IMR-90 (cell line): ENCODE results near the gene ATP5PB. TPM values are rescaled to one million over a fixed set of nuclear protein-coding genes. Genes with fewer than 3 reads are reported as not detected.

Source experiments
- ATAC-seq: fragments of 200-7000 bp; cut with Tn5 transposase; 2 replicates; pipeline ENCODE4 v1.9.1; 2020; ENCODE audit warnings: low read depth, mild to moderate bottlenecking, moderate library complexity
- BruUV-seq: library from RNA; stranded (reverse); fragments of 400-500 nt; replicated peaks from 2 replicates; lab custom pipeline; 2021; lab: Mats Ljungman, UMichigan
- CTCF ChIA-PET: fragments of 300-600 bp; formaldehyde crosslinking; extraction: SDS; loops from one replicate; lab custom pipeline; 2021; ENCODE audit warnings: antibody characterized with exemption; lab: Yijun Ruan, JAX
- POLR2A ChIA-PET: fragments of 300-600 bp; sonication (Branson Sonifier 250); formaldehyde crosslinking; loops from one replicate; lab custom pipeline; 2022; ENCODE audit warnings: antibody characterized with exemption; ENCODE audit not compliant: unreplicated experiment; lab: Charles Lee
- DNase-seq: peaks from one replicate; pipeline ENCODE4 v3.0.0; 2013
- H2AFZ ChIP-seq: replicated peaks from 2 replicates; pipeline ENCODE3; 2013; ENCODE audit warnings: low read length, mild to moderate bottlenecking; ENCODE audit not compliant: poor library complexity
- H2AK5ac ChIP-seq: 2 replicates; pipeline ENCODE4 v1.6.1; 2013; ENCODE audit warnings: low read depth, low read length, inconsistent platforms
- H2AK9ac ChIP-seq: replicated peaks from 2 replicates; pipeline ENCODE3; 2013; ENCODE audit warnings: mild to moderate bottlenecking, low read depth, low read length, moderate library complexity; ENCODE audit not compliant: poor library complexity
- H2BK120ac ChIP-seq: 2 replicates; pipeline ENCODE4 v1.6.1; 2013; ENCODE audit warnings: low read depth, low read length, inconsistent platforms
- H2BK15ac ChIP-seq: 3 replicates; pipeline ENCODE4 v1.6.1; 2013; ENCODE audit warnings: low read depth, low read length, inconsistent platforms
- H2BK20ac ChIP-seq: 2 replicates; pipeline ENCODE4 v1.6.1; 2013; ENCODE audit warnings: low read depth, mild to moderate bottlenecking, inconsistent platforms, low read length, moderate library complexity
- H2BK5ac ChIP-seq: 2 replicates; pipeline ENCODE4 v1.6.1; 2013; ENCODE audit warnings: mild to moderate bottlenecking, low read depth, low read length, inconsistent platforms; ENCODE audit not compliant: poor library complexity, severe bottlenecking
- H3K14ac ChIP-seq: replicated peaks from 2 replicates; pipeline ENCODE4 v1.6.1; 2013; ENCODE audit warnings: low read depth, low read length, inconsistent platforms
- H3K18ac ChIP-seq: 2 replicates; pipeline ENCODE4 v1.6.1; 2013; ENCODE audit warnings: low read depth, low read length, control low read depth
- H3K23ac ChIP-seq: 2 replicates; pipeline ENCODE4 v1.6.1; 2013; ENCODE audit warnings: low read depth, low read length, inconsistent platforms
- H3K27ac ChIP-seq: 2 replicates; pipeline ENCODE4 v1.5.1; 2013; ENCODE audit warnings: mild to moderate bottlenecking, control low read depth, low read length; ENCODE audit not compliant: insufficient read depth
- H3K27me3 ChIP-seq: 2 replicates; pipeline ENCODE4 v1.6.1; 2013; ENCODE audit warnings: low read length; ENCODE audit not compliant: control insufficient read depth, insufficient read depth
- H3K36me3 ChIP-seq: 2 replicates; pipeline ENCODE4 v1.6.1; 2013; ENCODE audit warnings: low read length, mixed read lengths; ENCODE audit not compliant: control insufficient read depth, insufficient read depth
- H3K4ac ChIP-seq: 2 replicates; pipeline ENCODE4 v1.6.1; 2013; ENCODE audit warnings: low read depth, low read length, inconsistent platforms
- H3K4me1 ChIP-seq: 2 replicates; pipeline ENCODE4 v1.6.1; 2013; ENCODE audit warnings: low read length, mixed read lengths; ENCODE audit not compliant: control insufficient read depth, insufficient read depth
- H3K4me2 ChIP-seq: 2 replicates; pipeline ENCODE4 v1.6.1; 2013; ENCODE audit warnings: low read depth, mild to moderate bottlenecking, control low read depth, low read length, moderate library complexity
- H3K4me3 ChIP-seq: 2 replicates; pipeline ENCODE4 v1.5.1; 2013; ENCODE audit warnings: low read depth, mild to moderate bottlenecking, control low read depth, low read length, moderate library complexity; ENCODE audit not compliant: insufficient read depth
- H3K56ac ChIP-seq: 2 replicates; pipeline ENCODE4 v1.6.1; 2013; ENCODE audit warnings: low read length, inconsistent platforms; ENCODE audit not compliant: insufficient read depth; ENCODE audit errors: extremely low read depth
- H3K79me1 ChIP-seq, 2 experiments: 2 replicates each; pipeline ENCODE4 v1.6.1; 2013; ENCODE audit warnings: low read length in 2 of 2, inconsistent platforms in 1 of 2, low read depth in 1 of 2
- H3K9ac ChIP-seq: 2 replicates; pipeline ENCODE4 v1.6.1; 2013; ENCODE audit warnings: low read depth, low read length, control low read depth
- H3K9me1 ChIP-seq: 2 replicates; pipeline ENCODE4 v1.6.1; 2013; ENCODE audit warnings: low read length, inconsistent platforms; ENCODE audit not compliant: insufficient read depth
- H3K9me3 ChIP-seq: 2 replicates; pipeline ENCODE4 v1.6.1; 2013; ENCODE audit warnings: low read length; ENCODE audit not compliant: control insufficient read depth, insufficient read depth
- H4K20me1 ChIP-seq: 2 replicates; pipeline ENCODE4 v1.6.1; 2013; ENCODE audit warnings: low read length, inconsistent platforms; ENCODE audit not compliant: insufficient read depth
- H4K5ac ChIP-seq: 2 replicates; pipeline ENCODE4 v1.6.1; 2013; ENCODE audit warnings: mild to moderate bottlenecking, low read depth, low read length, control low read depth
- H4K8ac ChIP-seq, 2 experiments: 2 replicates each; pipeline ENCODE4 v1.6.1; 2013; ENCODE audit warnings: low read depth in 2 of 2, low read length in 2 of 2, control low read depth in 1 of 2, inconsistent platforms in 1 of 2
- H4K91ac ChIP-seq: 2 replicates; pipeline ENCODE4 v1.6.1; 2013; ENCODE audit warnings: low read depth, low read length, inconsistent platforms; ENCODE audit not compliant: insufficient read depth
- RAD21 ChIP-seq: IDR thresholded peaks from 2 replicates; pipeline ENCODE4 v1.6.1; 2012; ENCODE audit warnings: low read length, improper control_type of control experiment
- RCOR1 ChIP-seq: IDR thresholded peaks from 2 replicates; pipeline ENCODE4 v1.6.1; 2012; ENCODE audit warnings: mild to moderate bottlenecking, low read length, improper control_type of control experiment; ENCODE audit not compliant: insufficient replicate concordance
- WGBS, 2 experiments: methylation state at CpG; one replicate each; pipeline versions ENCODE4 v1.1.5 to v1.1.7; 2013; ENCODE audit warnings: missing lambda C conversion rate in 2 of 2; ENCODE audit not compliant: insufficient read length in 1 of 2; ENCODE audit errors: extremely low coverage in 2 of 2; 5-methylcytosine and 5-hydroxymethylcytosine counted together
- dilution Hi-C: fragments of 300-500 bp; cut with HindIII; formaldehyde crosslinking; loops from one replicate; pipeline ENCODE4 v1.14.3; 2018; ENCODE audit warnings: low sequenced_read_pairs; ENCODE audit not compliant: unreplicated experiment
- in situ Hi-C: fragments of 300-500 bp; cut with MboI; formaldehyde crosslinking; loops from 3 replicates; pipeline ENCODE4 v1.14.3; 2019; ENCODE audit warnings: low sequenced_read_pairs, inconsistent platforms, mixed read lengths
- intact Hi-C: fragments of 100-400 bp; cut with micrococcal nuclease; formaldehyde crosslinking; loops from 2 replicates; pipeline ENCODE4 v1.10.0; 2022
- polyA plus RNA-seq, 3 experiments: library from polyadenylated mRNA; depleted of rRNA; stranded (reverse); fragments of >200 nt; gene quantifications; 2 replicates each; pipeline ENCODE4 v1.2.3, GENCODE V29; 2012; ENCODE audit warnings: low replicate concordance in 1 of 3
- total RNA-seq: library from RNA; depleted of rRNA; stranded (reverse); fragments of >200 nt; gene quantifications from 2 replicates; pipeline ENCODE4 v1.2.3, GENCODE V29; 2012

Gene ATP5PB
- total and polyA plus RNA-seq, 2 of the 4 experiments (the other 2 are of a cell fraction): 234 to 301 TPM

GRCh38 chr1:111501645-111502044 lies 52.4 kb downstream of the ATP5PB start:
- CTCF ChIA-PET: interaction anchor here (1.2 kb wide), 1 partner anchor 20 kb away, joined by 3 read pairs; no protein-coding TSS in a partner anchor

More at GRCh38 chr1:111501645-111502044, 52.4 kb downstream of the ATP5PB start:
- Histone ChIP-seq H3K27ac (no peak overlapping the region), H3K4me2 (no peak overlapping the region), H3K9ac (no peak overlapping the region), H3K4ac (no peak overlapping the region), H2BK20ac (no peak overlapping the region), H3K56ac (no peak overlapping the region), H3K36me3 (no peaks in the 10 kb centered on the region), H2AK9ac (no peak overlapping the region), H3K4me3 (no peak overlapping the region), H3K9me3 (no peaks in the 10 kb centered on the region; the same call in 1 of the 2 replicates), H2AK5ac (no peak overlapping the region), H4K20me1 (no peaks in the 10 kb centered on the region), H2BK15ac (no peak overlapping the region), H3K23ac (no peak overlapping the region), H3K27me3 (peaks cover 29% of the 10 kb centered on the region), H4K8ac (no peak overlapping the region), H3K9me1 (no peaks in the 10 kb centered on the region), H2BK5ac (no peak overlapping the region), H3K4me1 (no peaks in the 10 kb centered on the region), H4K5ac (no peak overlapping the region), H2BK120ac (no peak overlapping the region), H3K14ac (no peak overlapping the region), H2AFZ (no peak overlapping the region), H4K91ac (no peak overlapping the region), H3K79me1 (no peaks in the 10 kb centered on the region), H3K18ac (no peak overlapping the region)
- ATAC-seq (no peak), DNase-seq (no peak)
- TF ChIP-seq RCOR1: no peak
- TF ChIP-seq RAD21: no peak
- dilution Hi-C loops: no loop called here
- POLR2A ChIA-PET: no interaction called here
- intact Hi-C loops: no loop called here
- BruUV-seq: no TSS peak
- WGBS, 2 experiments: no CpG with 5 or more reads among the region's 7 CpGs
- in situ Hi-C loops: no loop called here
